B cell (primary cell): ENCODE measurements around the gene TMEM213.

Source experiments
- EZH2 ChIP-seq: IDR thresholded peaks from 2 replicates; pipeline ENCODE4 v1.6.1; 2012; ENCODE audit warnings: borderline replicate concordance, low read depth, mild to moderate bottlenecking, moderate library complexity, low read length; ENCODE audit not compliant: insufficient read depth, poor library complexity, severe bottlenecking
- TF ChIP-seq, protein P1 (sequence below): fragments of 200-600 bp; IDR thresholded peaks from one replicate; pipeline ENCODE4 v1.8.0; 2022; ENCODE audit warnings: antibody characterized with exemption, mild to moderate bottlenecking

DNA sequence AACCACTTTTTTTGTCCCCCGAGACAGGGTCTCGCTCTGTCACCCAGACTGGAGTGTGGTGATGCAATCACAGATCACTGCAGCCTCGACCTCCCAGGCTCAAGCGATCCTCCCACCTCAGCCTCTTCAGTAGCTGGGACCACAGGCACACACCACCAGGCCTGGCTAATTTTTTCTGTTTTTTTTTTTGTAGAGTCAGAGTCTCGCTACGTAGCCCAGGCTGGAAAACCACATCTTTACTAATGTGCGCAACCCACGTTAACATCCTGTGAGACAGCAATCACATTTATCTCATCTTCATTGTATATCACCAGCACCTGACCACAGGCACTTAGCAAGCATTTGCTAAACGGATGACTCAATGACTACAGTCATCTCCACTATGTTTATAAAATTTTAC, 78.0 kb downstream of the TMEM213 start:
- TF ChIP-seq, protein P1, sequence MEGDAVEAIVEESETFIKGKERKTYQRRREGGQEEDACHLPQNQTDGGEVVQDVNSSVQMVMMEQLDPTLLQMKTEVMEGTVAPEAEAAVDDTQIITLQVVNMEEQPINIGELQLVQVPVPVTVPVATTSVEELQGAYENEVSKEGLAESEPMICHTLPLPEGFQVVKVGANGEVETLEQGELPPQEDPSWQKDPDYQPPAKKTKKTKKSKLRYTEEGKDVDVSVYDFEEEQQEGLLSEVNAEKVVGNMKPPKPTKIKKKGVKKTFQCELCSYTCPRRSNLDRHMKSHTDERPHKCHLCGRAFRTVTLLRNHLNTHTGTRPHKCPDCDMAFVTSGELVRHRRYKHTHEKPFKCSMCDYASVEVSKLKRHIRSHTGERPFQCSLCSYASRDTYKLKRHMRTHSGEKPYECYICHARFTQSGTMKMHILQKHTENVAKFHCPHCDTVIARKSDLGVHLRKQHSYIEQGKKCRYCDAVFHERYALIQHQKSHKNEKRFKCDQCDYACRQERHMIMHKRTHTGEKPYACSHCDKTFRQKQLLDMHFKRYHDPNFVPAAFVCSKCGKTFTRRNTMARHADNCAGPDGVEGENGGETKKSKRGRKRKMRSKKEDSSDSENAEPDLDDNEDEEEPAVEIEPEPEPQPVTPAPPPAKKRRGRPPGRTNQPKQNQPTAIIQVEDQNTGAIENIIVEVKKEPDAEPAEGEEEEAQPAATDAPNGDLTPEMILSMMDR: no peak
- TF ChIP-seq EZH2: no peak
